OCI-LY3 (cell line): ENCODE measurements around the gene ANKRD39.

Experiments
- H2AFZ ChIP-seq: fragments of 200-600, 300-600 bp; shearing (Covaris generic); 2 replicates; pipeline ENCODE4 v1.6.0; 2014; ENCODE audit warnings: antibody characterized with exemption, low read depth, low read length
- H3K27ac ChIP-seq: fragments of 200-600, 300-600 bp; sonication (generic); 2 replicates; pipeline ENCODE4 v1.5.1; 2014; ENCODE audit warnings: mild to moderate bottlenecking, low read length, moderate library complexity, mixed read lengths
- H3K27me3 ChIP-seq: fragments of 200-600, 300-600 bp; sonication (generic); 2 replicates; pipeline ENCODE4 v1.6.1; 2014; ENCODE audit warnings: low read depth, low read length, mixed read lengths
- H3K36me3 ChIP-seq: fragments of 200-600, 300-600 bp; sonication (generic); replicated peaks from 2 replicates; pipeline ENCODE3; 2014; ENCODE audit warnings: low read depth, low read length, mixed read lengths
- H3K4me1 ChIP-seq: fragments of 300-600, 200-600 bp; sonication (generic); 2 replicates; pipeline ENCODE4 v1.6.1; 2014; ENCODE audit warnings: low read length, mixed read lengths
- H3K4me2 ChIP-seq: fragments of 200-600, 300-600 bp; sonication (generic); 2 replicates; pipeline ENCODE4 v1.6.1; 2014; ENCODE audit warnings: low read length, mixed read lengths
- H3K4me3 ChIP-seq: fragments of 300-600, 200-600 bp; sonication (generic); 2 replicates; pipeline ENCODE4 v1.5.1; 2014; ENCODE audit warnings: antibody characterized with exemption, mild to moderate bottlenecking, low read length, moderate library complexity
- H3K79me2 ChIP-seq: fragments of 300-600, 200-600 bp; shearing (Covaris generic); 2 replicates; pipeline ENCODE4 v1.6.1; 2014; ENCODE audit warnings: mild to moderate bottlenecking, low read length, mixed read lengths
- H3K9ac ChIP-seq: fragments of 300-600, 200-600 bp; shearing (Covaris generic); 2 replicates; pipeline ENCODE4 v1.6.0; 2014; ENCODE audit warnings: mild to moderate bottlenecking, low read length, moderate library complexity
- H3K9me3 ChIP-seq: fragments of 200-600, 300-600 bp; shearing (Covaris generic); 2 replicates; pipeline ENCODE4 v1.6.1; 2014; ENCODE audit warnings: low read length, mixed read lengths; ENCODE audit not compliant: insufficient read depth
- H4K20me1 ChIP-seq: fragments of 200-600, 300-600 bp; sonication (generic); 2 replicates; pipeline ENCODE4 v1.6.1; 2016; ENCODE audit warnings: low read length, mixed read lengths; ENCODE audit not compliant: insufficient read depth
- CTCF ChIP-seq: fragments of 200-600, 300-600 bp; sonication (generic); IDR thresholded peaks from 2 replicates; pipeline ENCODE4 v1.5.1; 2014; ENCODE audit warnings: antibody characterized with exemption, low read length, low read depth
- EZH2phosphoT487 ChIP-seq: fragments of 200-600 bp; shearing (Covaris generic); IDR thresholded peaks from 2 replicates; pipeline ENCODE4 v1.6.1; 2018; ENCODE audit warnings: antibody characterized with exemption, mixed run types, low read depth

Gene ANKRD39

DNA sequence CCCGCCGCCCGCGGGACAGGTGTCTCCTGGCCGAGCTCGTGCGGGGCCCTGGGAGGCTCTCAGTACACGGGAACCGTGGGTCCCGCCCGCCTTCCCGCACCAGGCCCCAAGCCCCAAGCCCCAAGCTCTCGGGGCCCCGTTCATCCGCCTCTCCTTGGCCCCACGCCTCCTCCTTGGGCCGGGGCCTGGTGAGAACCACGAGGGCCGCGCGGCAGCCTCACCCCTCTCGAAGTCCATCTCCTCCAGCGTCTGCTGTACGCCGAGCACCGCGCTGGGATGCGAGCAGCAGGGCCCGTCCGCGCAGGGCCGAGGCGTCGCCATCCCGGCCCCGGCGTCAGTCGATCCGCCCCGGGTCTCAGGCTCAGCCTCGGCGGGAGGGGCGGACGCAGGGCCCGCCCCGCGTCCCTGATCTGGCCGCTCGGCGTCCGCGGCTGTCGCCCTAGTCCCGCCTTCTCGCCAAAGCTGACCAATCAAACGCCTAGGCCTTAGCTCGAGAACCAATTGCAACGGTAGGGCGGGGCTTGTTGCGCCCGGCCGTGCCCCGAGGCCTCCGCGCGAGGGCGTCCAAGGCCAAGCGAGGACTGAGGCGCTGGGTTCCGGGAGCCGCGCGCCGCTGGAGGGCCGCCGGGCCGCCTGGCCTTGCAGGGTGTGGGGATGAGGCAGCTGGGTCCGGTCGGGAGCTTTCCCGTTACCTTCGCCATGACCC is at the start of gene ANKRD39:
Gene ANKRD39, minus strand, starts transcription at position 350 of the 706 bp plus-strand sequence. Its CDS starts 29 bp downstream, at position 321.
- H3K4me2 ChIP-seq = peak within 1 kb of the TSS; percentile 98
- peak within 1 kb of the TSS; percentile 85 for H3K4me3 ChIP-seq
- H3K9me3 ChIP-seq = no peaks in the 10 kb centered on the region
- peaks cover 10% of the 10 kb centered on the region for H3K4me1 ChIP-seq
- peak within 1 kb of the TSS; percentile 76 for H3K9ac ChIP-seq
- peaks cover 29% of the 10 kb centered on the region for H3K79me2 ChIP-seq
- H3K27ac ChIP-seq = peak within 1 kb of the TSS; percentile 51
- peaks cover 13% of the 10 kb centered on the region for H3K36me3 ChIP-seq
- H2AFZ ChIP-seq = peak within 1 kb of the TSS; percentile 48
- peaks cover 9% of the 10 kb centered on the region; the same call in 1 of the 2 replicates for H4K20me1 ChIP-seq
- H3K27me3 ChIP-seq = no peaks in the 10 kb centered on the region
- TF ChIP-seq CTCF (peak; percentile 83), EZH2phosphoT487 (no peak)

- no peak overlapping the region for H3K9ac ChIP-seq
- H3K27ac ChIP-seq = no peak overlapping the region
- H2AFZ ChIP-seq = no peak overlapping the region
Measured at GRCh38 chr2:96906729-96907114, 48.9 kb upstream of the ANKRD39 start.

GRCh38 chr2:96903815-96904214 is 46.0 kb upstream of the ANKRD39 start:
- Histone ChIP-seq H4K20me1 (no peaks in the 10 kb centered on the region), H3K4me3 (no peak overlapping the region), H3K4me2 (no peak overlapping the region), H3K36me3 (no peaks in the 10 kb centered on the region), H3K4me1 (no peaks in the 10 kb centered on the region), H3K27ac (no peak overlapping the region), H3K79me2 (no peaks in the 10 kb centered on the region), H3K9me3 (no peaks in the 10 kb centered on the region), H2AFZ (0 out of 2 replicates have a peak overlapping the region, but pooled peaks have one; percentile 39), H3K27me3 (no peaks in the 10 kb centered on the region), H3K9ac (no peak overlapping the region)
- TF ChIP-seq EZH2phosphoT487 (no peak), CTCF (no peak)

More at GRCh38 chr2:96906729-96907114, 48.9 kb upstream of the ANKRD39 start:
- TF ChIP-seq EZH2phosphoT487 (no peak), CTCF (no peak)
- Histone ChIP-seq H3K36me3 (no peaks in the 10 kb centered on the region), H3K27me3 (no peaks in the 10 kb centered on the region; the same call in 1 of the 2 replicates), H3K9me3 (no peaks in the 10 kb centered on the region), H3K79me2 (no peaks in the 10 kb centered on the region), H3K4me3 (no peak overlapping the region), H3K4me1 (no peaks in the 10 kb centered on the region), H3K4me2 (no peak overlapping the region), H4K20me1 (no peaks in the 10 kb centered on the region)

- H2AFZ ChIP-seq = 0 out of 2 replicates have a peak overlapping the region, but pooled peaks have one; percentile 39
- no peaks in the 10 kb centered on the region for H3K27me3 ChIP-seq
- H3K9ac ChIP-seq = no peak overlapping the region
Measured at GRCh38 chr2:96903318-96903717, 45.5 kb upstream of the ANKRD39 start.

More at GRCh38 chr2:96903318-96903717, 45.5 kb upstream of the ANKRD39 start:
- H3K79me2 ChIP-seq = no peaks in the 10 kb centered on the region
- no peaks in the 10 kb centered on the region for H3K9me3 ChIP-seq
- no peaks in the 10 kb centered on the region for H3K4me1 ChIP-seq
- H4K20me1 ChIP-seq = no peaks in the 10 kb centered on the region
- H3K4me3 ChIP-seq = no peak overlapping the region
- H3K36me3 ChIP-seq = no peaks in the 10 kb centered on the region
- H3K4me2 ChIP-seq = no peak overlapping the region
- no peak overlapping the region for H3K27ac ChIP-seq
- TF ChIP-seq CTCF = no peak
- TF ChIP-seq EZH2phosphoT487 = no peak
